NCI-H146 treated with DMSO at 0.1 percent for 48 hours (cell line): Measurements from ENCODE around the gene TNRC6A.
"Not testable (repeated sequence)": the region's sequence is repeated elsewhere in the genome, so short reads cannot be mapped to it uniquely, and the experiment has no call there.

ENCODE experiments used
- DNase-seq: peaks from one replicate; lab custom pipeline; 2025; ENCODE audit not compliant: unreplicated experiment; lab: John Stamatoyannopoulos, UW

The TNRC6A gene

DNA sequence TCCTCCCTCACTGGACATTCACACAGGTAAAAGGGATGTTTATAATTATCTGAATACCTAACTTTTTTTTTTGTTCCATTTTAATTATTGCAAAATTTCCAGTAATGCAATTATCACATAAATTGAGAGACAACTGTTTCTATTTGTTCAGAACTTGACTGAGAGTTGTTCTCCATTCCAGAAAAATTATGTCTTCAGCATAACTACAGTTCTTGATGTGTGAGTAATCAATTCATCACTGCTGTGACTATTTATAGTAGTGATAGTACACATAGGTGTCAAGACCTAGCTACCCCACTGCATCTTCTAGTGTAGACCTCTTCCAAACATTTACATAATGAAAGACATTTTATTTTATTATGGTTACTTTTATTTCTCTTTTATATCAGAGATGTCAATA is 5.8 kb upstream of the TNRC6A start:
- no peak for DNase-seq

DNA sequence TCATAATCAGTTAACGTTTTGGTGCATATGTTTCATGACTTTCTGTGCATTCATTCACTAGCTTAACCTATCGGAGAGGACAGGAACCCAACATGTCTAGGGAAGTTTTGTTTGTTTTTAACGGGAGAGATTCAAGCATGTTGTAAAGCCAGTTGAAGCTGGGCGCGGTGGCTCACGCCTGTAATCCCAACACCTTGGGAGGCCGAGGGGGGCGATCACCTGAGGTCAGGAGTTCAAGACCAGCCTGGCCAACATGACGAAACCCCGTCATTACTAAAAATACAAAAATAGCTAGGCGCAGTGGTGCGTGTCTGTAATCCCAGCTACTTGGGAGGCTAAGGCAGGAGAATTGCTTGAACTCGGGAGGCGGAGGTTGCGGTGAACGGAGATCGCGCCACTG is 1.4 kb upstream of the TNRC6A start:
- DNase-seq, result no peak

DNA sequence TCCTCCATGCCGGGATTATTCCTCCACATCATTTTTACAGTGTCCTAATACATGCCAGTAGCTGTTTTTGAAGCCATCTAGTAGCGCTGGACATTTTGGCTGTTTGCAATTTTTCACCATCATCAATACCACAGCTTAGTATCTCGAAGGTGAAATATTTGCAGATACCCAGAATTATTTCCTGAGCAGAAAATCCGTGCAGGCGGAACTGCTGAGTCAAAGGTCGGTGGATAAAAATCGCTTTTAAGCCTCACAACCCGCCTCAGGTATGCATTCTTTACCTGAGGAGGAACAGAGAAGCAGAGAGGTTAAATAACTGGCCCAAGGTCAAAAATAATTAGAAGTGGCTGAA is 584 bp upstream of the TNRC6A start:
- DNase-seq, result no peak

DNA sequence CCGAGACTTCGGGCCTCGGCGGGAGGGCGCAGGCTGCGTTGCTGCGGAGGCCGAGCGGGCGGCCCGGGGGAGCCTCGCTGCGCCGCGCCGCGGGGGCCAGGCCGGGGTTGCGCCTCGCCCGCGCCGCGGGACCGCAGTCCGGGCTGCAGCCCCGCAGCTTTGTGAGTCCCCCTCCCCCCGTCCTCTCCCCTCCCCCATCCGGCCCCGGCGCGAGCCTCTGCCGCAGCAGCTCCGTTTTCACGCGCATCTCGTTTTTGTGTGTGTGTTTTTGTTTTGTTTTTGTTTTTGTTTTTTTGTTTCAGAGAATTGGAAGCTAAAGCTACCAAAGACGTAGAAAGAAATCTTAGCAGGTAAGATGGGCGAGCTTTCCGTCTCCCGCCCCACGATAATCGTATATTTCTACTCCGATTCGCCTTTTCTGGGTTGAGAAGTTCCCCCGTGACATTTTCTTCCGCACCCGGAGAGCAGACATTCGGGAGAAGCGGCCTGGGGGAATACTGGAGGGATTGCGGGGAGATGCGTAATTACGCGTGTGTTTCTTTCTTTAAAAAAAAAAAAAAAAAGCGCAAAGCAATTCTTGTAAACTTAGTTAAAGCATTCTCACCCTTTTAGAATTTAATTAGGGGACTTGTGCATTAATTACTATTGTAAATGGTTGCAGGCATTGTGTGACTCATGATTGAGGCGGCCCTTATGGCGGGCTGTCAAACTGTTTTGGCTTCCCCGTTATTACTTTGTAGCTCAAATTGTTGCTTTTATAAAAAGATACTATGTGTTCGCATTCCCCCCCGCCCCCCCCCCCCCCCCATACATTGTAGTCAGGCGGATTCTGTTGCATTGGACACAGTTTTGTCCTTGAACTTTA is 732 bp downstream of the TNRC6A start:
- DNase-seq, result no peak

DNA sequence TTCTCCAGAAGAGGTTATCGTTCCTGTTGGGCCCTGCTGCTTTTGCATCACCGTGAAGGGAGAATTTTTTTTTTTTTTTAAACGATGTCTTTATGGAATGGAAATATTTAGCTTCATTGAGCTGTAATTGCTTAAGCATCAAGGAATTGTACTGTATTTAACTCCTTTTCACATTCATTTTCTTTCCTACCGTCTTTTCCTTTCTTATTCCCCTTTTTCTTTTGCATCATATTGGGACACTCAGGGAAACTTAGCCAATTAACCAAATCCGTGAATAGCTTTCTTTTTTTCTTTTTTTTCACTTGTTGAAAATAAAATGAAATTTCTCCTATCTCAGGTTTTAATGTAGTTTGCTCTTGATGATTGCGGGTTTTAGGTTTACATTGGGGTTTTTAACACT is 1.5 kb downstream of the TNRC6A start:
- DNase-seq, result no peak

DNA sequence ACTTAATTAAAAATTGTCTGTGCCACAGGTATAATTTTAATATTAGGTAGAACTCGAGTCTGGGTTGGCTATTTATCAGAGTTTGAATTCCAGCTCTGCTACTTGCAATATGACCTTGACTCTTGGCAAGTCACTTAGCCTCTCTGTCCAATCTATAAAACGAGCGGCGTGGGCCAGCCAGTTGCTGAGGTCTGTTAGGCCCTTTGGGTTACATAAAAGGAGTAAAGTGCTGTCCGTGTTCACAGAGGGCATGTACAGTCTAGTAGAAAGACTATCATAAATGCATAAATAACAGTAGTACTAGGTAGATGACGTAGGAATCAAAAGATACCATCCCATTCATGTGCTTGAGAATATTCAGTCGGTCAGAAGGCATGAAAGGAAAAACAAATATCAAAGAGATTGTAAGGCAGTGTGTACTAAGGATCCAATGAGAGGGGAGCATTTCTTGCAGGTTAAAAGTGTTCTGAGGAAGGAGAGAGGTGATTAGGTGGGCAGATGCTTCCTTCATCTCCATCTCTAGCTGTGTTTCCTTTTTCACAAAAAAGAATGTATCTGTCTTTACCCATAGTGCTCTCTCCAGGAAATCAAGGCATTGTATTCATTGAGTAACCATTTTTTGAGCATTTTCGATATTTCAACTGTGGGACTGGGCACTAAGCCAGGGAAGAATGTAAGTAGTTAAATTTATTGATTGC is 2.4 kb downstream of the TNRC6A start:
- no peak for DNase-seq

DNA sequence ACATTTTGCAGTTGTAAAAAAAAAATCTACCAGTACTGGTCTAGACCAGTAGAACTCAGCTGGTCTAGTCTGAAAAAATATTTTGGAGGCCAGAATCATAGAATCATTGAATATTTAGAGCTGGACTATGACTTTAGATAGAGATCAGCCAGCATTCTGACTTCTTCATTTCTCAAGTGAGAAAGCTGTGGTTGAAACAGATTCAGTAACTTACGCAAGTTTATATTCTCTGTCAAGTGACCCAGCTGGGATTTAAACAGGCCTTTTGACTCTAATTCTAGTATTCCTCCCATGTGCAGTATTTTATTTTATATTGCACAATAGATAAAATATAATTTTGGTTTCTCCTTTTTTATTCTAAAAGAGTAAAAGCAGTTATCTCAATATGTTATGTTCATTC is 4.9 kb downstream of the TNRC6A start:
- no peak for DNase-seq

DNA sequence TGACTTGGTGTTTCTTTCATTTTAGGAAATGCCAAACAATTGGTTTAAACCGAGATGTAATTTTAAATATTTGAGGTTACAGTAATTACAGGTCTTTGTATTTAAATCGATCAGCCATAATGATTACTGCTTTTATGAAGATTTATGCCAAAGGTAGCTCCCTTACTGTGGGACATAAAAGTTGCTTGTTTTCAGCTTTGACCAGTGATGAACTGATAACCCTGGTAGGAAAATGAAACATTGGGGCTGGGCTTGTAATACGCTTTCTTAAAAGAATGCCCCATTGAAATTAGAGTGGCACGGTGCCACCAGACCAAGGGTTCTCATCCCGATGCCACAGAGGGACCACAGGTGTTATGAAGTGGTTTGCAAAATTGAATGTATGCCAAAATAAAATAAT is 7.3 kb downstream of the TNRC6A start:
- no peak for DNase-seq

DNA sequence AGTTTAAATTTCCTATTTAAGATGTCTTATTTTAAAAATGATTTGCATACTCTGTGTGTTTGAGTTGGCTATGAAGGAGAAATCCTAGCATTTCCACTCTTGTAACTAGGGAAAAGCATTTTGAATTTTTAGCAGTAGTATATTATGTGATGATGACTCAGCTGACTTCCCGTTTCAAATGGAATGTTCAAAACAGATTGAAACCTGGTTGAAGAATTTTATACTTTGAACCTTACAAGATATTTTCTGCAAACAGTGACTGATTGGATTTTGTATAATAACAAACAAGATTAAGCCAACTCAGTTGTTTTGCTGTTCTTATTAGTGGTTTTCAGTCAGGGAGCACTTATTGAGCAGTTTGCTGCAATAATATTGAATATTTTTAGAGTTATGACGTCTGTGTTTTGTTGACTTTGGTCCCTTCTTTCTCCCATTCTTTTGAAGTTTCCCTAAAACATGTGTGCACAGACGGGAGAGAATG is 8.0 kb downstream of the TNRC6A start:
- DNase-seq, result no peak

DNA sequence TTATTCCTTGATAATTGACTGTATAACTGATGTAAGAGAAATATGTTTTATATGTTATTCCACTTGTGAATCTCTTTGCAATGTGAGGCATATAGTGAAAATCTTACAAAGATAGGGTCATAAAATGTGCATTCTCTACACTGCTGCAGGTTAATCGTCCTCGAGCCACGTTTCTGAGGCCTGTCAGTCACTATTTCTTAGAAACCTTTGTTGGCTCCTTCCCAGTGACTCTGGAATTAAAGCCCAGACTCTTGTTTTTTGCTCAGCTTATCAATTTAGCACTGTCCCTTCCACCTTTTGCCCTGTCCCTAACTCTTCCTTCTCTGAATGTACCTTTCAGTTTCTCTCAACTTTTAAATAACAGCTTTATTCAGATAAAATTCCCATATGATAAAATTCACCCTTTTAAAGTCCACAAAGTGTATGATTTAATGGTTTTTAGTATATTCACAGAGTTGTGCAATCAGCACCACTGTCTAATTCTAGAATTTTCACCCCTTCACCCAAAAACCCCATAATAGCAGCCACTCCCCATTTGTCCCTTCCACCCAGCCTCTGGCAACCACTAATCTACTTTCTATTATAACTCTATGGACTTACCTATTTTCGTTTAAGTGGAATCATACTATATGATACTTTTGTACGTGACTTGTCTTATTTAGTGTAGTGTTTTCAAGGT is 8.6 kb downstream of the TNRC6A start:
- DNase-seq, result no peak

DNA sequence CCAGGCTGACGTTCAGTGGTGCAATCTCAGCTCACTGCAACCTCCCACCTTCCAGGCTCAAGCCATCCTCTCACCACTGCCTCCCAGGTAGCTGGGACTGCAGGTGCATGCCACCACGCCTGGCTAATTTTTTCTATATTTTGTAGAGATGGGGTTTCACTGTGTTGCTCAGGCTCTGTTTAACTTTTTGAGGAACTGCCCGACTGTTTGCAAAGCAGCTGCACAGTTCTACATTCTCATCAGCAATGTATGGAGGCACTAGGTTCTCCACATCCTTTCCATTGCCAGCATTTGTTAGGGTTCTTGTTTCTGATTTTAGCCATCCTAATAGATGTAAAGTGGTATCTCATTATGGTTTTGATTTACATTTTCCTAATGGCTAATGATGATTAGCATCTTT is 9.4 kb downstream of the TNRC6A start:
- no peak for DNase-seq

DNA sequence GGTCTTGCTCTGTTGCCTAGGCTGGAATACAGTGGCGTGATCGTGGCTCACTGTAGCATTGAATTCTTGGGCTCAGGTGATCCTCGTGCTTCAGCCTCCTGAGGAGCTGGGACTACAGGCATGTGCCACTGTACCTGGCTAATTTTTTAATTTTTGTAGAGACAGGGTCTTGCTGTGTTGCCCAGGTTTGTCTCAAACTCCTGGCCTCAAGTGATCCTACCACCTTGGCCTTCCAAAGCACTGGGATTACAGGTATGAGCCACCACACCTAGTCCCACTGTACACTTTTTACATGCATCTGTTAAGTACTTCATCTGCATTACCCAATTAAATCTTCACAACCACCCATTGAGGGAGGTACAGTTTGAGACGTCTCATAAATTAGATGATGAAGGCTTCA is 12.4 kb downstream of the TNRC6A start:
- DNase-seq, result no peak

DNA sequence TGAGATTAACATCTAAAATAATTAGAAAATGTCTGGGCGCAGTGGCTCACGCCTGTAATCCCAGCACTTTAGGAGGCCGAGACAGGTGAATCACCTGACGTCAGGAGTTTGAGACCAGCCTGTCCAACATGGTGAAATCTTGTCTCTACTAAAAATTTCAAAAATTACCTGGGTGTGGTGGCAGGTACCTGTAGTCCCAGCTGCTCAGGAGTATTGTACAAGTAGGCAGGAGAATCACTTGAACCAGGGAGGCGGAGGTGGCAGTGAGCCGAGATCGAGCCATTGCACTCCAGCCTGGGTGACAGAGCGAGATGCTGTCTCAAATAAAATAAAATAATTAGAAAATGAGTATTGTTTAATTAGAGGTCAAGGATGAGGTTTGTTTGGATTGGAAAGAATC is 13.2 kb downstream of the TNRC6A start:
- not testable (repeated sequence) for DNase-seq

DNA sequence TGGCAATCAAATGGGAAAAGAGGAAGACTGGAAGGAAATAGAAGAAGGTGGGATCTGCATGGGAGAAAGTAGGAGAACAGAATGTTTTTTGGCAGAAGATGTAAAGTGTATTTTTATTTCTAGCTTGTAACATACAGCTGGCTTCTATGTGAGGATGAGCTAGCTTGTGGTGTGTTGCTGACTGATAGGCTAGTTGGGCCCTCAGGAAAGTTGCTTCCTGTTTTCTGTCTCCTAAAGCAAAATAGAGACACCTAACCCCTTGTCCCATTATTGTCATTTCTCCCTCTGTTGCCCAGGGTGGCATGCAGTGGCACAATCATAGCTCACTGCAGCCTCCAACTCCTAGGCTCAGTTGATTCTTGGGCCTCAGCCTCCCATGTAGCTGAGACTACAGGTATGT is 15.9 kb downstream of the TNRC6A start:
- no peak for DNase-seq

DNA sequence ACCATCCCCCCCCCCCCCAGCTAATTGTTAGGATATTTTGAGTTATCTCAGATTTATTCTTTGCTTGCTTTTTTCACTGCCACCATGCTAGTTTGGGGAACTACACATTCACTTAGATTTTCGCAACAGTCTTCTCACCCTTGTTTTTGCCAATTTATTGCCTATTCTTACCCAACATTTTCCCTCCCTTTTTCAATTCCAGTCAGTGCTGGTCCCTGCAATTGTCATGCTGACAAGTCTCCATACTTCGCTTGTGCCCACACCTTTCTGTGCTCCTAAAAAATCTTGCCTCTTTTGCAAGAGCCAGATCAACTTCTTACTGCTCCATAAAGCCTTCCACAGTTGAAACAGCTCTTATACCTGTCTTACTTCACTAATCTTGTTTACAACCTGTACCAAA is 16.3 kb downstream of the TNRC6A start:
- no peak for DNase-seq

DNA sequence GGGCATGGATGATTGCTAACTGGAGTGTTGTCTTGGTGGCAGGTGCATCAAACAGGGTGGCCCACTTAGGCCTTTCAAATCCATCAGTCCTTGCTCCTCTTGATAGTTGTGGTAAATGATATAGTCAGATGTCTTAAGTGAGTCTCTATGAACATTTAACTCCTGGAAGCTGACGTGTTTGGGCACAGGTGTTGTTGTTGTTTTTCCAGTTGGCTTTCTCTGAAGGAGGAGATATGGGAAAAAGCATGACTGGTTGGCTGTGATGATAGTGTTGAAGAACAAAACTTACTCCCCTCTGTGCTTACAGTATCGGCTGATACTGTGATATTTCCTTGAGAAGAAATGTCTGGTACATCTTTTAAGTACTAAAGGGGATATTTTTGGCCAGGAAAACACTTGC is 18.0 kb downstream of the TNRC6A start:
- DNase-seq, result no peak

DNA sequence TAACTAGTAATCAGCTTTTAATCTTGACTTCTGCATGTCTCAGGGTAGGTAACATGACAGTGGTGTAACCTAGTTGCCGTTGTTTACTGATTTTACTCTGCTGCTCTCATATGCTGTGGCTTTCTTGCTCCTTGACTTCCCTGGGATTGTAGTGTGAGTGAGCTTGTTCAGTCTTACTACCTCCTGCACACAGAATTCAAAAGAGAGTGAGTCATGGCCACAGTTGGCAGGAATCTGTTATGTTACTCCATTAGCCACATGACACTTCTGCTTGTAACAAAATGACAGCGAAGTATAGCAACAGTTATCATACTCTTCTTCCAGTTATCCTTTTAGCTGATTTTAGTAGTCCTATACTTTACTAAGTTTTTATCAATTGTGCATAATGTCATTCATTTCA is 18.8 kb downstream of the TNRC6A start:
- no peak for DNase-seq

DNA sequence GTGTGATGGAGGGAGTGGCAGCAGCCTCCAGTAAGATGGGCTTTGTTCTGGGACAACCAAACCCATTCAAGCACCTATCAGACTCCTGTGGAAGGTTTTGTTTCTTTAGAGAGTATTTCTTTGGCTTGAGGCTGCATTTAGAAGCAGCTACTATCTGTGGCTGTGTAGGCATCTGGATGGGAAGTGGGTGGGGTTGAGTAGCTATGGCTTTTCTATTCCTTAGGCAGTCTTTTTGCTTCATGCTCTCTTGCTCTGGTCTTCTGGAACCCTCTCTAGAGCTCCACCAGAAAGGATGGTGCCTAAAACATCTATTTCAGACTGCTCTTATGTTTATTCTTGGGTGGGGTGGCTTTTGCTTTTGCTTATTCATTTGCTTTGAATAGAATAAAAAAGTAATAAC is 19.9 kb downstream of the TNRC6A start:
- no peak for DNase-seq

DNA sequence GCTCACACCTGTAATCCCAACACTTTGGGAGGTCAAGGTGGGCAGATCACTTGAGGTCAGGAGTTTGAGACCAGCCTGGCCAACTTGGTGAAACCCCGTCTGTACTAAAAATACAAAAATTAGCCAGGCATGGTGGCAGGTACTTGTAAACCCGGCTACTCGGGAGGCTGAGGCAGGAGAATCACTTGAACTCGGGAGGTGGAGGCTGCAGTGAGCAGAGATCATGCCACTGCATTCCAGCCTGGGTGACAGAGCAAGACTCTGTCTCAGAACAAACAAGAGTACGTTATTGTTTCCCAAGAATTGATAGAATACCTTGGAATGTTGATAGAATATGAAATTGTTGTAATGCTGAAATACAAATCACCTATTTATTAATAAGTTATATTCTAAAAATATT is 20.4 kb downstream of the TNRC6A start:
- not testable (repeated sequence) for DNase-seq

DNA sequence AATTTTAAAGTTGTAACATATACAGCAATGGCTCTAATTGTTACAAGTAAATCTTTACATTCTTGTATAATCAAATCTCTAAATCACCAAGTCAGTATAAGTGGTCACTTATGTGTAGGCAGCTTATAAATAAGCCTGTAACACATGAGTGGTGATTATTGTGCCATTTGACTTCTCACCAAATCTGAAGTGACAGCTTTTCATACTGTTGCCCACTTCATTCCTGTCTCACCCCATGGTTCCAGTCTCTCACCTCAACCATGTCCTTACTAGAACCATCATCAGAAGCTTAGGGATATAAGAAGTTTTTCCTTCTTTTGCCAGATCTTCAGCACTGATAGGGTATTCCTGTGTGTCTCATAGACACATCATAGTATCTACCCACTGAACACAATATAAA is 23.5 kb downstream of the TNRC6A start:
- no peak for DNase-seq

DNA sequence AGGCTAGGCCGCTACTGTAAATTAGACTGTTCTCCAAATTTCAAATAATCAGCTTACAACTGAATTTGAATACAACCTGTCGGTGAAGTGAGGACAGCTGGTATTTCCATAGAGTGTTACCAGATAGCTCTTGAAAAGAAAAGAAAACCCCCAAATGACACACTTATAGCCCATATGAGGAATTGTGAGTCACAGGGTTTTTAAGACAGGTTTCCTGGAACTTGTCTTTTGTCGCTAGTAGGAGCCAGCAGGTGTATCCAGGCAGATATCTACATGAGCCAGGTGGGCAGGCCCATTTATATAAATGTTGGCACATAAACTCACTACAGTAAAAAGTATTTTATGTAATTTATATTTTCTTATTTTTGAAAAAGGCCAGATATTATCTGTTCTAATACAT is 24.0 kb downstream of the TNRC6A start:
- DNase-seq, result no peak

DNA sequence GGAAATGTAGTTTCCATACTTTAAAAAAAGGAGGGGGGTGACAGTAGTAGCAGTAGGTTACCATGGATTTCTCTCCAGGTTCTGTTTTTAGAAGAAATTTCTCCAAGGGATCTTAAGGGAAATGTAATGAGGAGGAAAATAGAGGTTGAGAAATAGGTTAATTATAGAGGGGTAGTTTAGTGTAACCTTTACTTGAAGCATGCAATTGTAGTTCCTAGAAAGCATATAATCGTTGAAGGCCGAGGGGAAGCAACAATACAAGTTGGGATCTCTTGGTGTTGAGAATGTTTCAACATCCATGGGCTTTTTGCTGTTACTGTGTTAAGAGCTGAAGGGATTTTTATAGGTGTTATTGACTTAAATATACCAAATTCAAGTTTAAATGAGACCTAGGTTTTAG is 25.1 kb downstream of the TNRC6A start:
- no peak for DNase-seq
